NCI-H748 (cell line): ENCODE data around the gene SDF4.
"Not testable (repeated sequence)": the region's sequence is repeated elsewhere in the genome, so short reads cannot be mapped to it uniquely, and the experiment has no call there.

Source experiments
- DNase-seq: peaks from one replicate; lab custom pipeline; 2025; ENCODE audit not compliant: unreplicated experiment; lab: John Stamatoyannopoulos, UW

SDF4 gene

GRCh38 chr1:1199961-1200875, 31.6 kb downstream of the SDF4 start:
- DNase-seq, result no peak

DNA sequence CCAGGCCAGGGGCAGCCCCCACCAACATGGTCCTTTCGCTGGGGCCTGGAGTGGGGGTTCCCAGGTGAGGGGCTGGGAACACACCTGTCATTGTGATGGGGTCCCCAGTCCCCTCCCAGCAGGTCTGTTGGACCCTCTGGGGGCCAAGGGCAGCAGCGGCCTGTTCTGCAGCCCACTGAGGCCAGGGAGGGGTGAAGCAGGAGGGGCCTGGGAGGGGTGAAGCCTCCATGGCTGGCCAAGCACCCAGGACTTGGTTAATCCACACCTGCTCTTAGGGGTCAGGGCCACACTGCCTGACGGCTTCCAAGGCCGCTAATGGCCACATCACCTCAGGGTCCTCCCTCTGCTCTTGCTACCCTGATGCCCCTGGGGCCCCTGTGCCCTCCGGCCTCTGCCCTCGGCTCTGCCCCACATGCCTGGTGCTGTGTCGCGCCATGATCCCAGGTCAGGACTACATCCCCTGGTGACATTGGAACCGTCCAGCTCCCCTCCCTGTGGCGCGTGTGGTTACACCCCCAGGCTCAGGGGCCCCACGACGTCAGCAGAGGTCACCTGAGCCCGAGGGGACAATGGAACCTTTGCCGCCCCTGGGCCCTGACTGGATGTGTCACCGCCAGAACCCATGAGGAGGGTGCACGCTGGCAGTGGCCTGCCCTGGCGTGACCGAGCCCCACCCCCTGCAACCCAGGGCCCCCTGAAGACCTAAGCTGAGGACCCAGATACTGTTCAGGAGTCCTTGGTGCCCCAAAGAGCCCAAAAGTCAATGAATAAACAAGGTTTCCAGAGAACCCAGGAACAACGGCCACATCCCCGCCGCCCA, 32.5 kb downstream of the SDF4 start:
- DNase-seq, result no peak

- no peak for DNase-seq
Measured at GRCh38 chr1:1198423-1199140, 33.2 kb downstream of the SDF4 start.

GRCh38 chr1:1197551-1198422, 34.0 kb downstream of the SDF4 start:
- DNase-seq, result no peak

DNA sequence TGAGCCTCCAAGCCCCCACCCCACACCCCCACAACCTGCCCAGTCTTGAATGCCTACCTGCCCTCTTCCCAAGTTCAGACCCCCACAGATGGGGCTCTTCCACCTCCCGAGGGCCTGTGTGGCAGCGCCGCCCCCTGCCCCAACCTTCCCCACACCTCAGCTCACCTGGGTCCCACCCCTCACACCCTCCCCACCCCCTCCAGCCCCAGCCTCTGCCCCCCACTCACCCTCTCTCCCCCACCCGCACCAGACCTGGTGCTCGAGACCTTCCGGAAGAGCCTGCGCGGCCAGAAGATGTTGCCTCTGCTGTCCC, 34.7 kb downstream of the SDF4 start:
- no peak for DNase-seq

- DNase-seq, result no peak
Measured at GRCh38 chr1:1196431-1197187, 35.2 kb downstream of the SDF4 start.

DNA sequence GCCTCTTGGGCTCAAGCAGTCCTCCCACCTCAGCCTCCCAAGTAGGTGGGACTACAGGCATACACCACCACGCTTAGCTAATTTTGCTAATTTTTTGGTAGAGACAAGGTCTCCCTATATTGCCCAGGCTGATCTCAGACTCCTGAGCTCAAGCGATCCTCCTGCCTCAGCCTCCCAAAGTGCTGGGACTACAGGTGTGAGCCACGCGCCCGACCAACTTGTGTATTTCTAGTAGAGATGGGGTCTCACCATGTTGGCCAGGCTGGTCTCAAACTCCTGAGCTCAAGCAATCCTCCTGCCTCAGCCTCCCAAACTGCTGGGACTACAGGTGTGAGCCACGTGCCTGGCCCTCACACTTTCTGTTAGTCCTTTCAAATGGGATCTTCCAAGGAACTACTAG, 36.1 kb downstream of the SDF4 start:
- DNase-seq, result not testable (repeated sequence)

GRCh38 chr1:1194723-1195122, 37.1 kb downstream of the SDF4 start:
- no peak for DNase-seq

DNA sequence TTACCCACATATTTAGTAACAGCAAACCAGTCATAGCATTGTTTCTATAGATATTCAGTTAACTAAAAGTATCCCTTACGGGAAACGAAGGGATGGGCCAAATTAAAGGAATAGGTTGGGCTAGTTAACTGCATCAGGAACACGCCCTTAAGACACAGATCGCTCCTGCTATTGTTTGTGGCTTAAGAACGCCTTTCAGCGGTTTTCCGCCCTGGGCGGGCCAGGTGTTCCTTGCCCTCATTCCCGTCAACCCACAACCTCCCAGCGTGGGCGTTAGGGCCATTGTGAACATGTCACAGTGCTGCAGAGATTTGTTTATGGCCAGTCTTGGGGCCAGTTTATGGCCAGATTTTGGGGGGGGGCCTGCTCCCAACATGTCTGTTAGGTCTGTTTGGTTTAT, 40.1 kb downstream of the SDF4 start:
- peak; percentile 10 for DNase-seq

DNA sequence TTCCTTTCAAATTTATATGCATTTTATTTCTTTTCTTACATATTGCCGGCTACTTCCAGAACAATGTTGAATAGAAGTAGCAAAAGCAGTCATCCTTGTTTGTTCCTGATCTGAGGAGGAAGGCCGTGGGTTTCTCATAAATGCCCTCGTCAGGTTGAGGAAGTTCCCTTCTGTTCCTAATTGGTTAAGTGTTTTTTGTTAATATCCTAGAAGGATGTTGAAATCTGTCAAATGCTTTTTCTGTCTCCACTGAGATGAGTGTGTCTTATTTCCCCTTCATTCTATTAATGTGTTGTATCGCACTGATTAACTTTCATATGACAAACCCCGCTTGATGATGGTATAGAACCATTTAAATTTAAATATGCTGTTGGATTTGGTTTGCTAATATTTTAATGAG, 42.7 kb downstream of the SDF4 start:
- DNase-seq, result no peak

- DNase-seq, result no peak
Measured at GRCh38 chr1:1187938-1188337, 43.9 kb downstream of the SDF4 start.

DNA sequence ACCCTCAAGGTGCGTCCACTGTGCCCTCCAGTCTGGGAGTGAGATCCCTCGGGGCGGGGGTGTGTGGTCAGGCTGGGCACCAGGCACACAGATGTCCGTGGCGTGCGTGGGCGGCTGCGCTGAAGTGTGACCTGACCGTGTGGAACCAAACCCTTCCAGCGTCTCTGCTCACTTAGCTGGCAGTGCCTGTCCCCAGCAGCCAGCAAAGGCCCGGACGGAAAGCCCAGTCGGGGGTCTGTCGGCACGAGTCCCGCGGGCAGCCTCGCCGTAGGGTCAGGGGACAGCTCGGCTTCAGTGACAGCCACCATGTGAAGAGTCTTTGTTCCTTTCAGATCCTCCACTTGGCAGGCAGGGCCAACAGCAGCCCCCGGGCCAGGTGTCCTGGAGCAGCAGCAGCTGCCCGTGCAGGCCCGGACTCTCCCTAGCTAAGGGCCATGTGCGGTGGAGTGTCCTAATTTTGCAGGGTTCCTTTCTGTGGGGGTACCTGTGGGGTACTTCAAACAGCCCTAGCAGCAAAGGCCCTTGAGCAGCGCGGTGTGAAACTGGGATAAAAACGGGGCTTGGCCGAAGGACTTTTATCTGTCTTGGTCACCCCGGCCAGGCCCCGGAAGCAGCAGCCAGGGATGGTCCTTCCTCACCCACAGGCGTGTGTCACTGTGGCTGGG, 46.6 kb downstream of the SDF4 start:
- DNase-seq, result no peak

- DNase-seq, result no peak
Measured at GRCh38 chr1:1183833-1184775, 47.7 kb downstream of the SDF4 start.

DNA sequence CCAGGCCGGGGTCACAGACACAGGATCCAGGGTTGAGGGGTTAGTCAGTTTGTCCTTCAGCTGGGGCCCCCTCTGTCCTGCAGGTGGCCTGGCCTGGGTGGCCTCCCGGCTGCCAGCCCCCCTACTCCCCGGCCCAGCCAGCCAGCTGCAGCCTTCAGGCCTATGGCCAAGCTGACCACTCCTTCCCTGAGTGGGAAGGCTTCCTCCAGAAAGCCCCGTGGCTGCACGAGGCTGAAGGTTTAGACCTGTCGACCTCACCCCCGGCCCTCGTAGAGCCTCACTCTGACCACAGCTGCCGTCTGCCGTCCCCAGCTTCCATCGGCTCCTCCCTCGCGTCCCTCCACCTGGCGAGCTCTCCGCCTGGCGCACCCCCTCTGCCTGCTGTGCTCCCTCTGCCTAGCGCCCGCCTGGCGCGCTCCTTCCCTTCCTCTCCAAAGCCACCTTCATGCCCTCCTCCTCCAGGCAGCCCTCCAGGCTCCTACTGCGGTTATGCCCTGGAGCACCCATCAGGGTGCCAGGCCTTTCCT, 48.5 kb downstream of the SDF4 start:
- no peak for DNase-seq

- no peak for DNase-seq
Measured at GRCh38 chr1:1182491-1183220, 49.1 kb downstream of the SDF4 start.

GRCh38 chr1:1181938-1182410, 49.8 kb downstream of the SDF4 start:
- DNase-seq, result no peak
